ELF-1 (cell line): ENCODE results near the gene RMDN3.

Source experiments
- DNase-seq: peaks from one replicate; pipeline ENCODE4 v3.0.0-alpha.2; 2016; ENCODE audit warnings: low read depth, low spot score

The RMDN3 gene

DNA sequence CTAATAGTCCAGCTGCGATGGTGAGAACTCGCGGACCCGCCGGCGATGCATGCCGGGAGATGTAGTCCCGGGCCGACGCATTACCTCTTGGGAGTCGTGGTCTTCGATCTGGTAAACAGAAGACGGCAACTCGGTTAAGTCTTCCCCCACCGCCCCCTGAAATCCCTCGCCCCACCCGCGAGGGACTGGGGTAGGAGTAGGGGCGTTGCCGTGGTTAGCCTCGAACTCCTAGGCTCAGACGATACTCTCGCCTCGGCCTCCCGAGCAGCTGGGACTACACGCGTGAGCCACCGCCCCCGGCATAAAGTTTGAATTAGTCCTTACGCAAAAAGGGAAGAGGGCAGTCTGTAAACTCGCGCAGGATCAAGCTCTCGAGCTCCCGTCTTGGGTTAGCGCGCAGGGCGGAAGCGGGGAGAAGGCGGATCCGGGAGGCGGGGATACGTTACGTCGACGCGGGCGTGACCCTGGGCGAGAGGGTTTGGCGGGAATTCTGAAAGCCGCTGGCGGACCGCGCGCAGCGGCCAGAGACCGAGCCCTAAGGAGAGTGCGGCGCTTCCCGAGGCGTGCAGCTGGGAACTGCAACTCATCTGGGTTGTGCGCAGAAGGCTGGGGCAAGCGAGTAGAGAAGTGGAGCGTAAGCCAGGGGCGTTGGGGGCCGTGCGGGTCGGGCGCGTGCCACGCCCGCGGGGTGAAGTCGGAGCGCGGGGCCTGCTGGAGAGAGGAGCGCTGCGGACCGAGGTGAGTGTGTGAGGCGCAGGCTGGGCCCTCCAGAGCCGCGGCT lies 60.2 kb downstream of the RMDN3 start, which contains the start of gene RAD51:
Gene RAD51, plus strand, starts transcription at position 487 of the 781 bp plus-strand sequence. CDS start 3,585 bp downstream, outside the sequence.
- peak; percentile 95 for DNase-seq

DNA sequence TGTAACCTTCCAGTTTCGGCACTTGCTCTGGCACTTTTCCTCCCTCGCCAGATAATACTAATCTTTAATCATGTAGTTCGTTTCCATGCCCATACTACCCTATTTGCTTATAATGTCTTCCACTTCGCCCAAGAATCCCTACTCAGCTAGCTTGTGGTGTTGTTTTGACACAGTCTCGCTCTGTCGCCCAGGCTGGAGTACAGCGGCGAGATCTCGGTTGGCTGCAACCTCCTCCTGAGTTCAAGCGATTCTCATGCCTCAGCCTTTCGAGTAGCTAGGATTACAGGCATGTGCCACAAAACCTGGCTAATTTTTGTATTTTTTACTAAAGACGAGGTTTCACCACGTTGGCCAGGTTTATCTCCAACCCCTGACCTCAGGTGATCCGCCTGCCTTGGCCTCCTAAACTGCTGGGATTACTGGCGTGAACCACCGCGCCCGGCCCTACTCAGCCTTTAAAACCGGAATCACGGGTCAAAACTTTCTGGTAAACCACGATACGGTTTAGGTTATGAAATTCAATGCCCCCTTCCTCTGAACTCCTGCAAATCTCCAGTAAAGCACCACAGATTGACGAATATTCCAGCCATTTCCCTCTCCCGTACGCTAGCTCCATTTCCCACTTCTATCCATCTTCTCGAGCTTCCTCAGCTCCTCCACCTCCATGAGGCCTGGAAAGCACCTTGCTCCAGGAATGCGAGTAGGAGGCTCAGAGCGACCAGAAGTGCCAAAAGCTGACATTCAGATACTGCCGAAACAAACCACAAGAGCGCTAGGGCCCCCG lies 61.0 kb downstream of the RMDN3 start:
- peak; percentile 15 for DNase-seq

DNA sequence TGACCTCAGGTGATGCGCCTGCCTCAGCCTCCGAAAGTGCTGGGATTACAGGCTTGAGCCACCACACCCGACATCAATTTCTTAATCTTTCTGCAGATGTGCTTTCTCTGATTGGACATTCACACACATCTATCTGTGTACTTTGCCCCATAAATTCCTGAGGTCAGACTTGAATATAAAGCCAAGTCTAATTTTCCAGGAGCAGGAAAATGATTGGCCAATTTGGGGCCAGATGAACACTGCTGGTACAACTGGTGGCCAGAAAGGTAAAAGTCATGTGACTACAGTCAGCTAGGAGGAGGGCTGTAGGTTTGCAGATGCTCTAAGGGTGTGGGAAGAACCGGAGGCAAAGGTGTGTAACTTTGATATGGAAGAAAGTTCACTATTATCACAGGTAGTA lies 63.3 kb downstream of the RMDN3 start:
- DNase-seq, result no peak

DNA sequence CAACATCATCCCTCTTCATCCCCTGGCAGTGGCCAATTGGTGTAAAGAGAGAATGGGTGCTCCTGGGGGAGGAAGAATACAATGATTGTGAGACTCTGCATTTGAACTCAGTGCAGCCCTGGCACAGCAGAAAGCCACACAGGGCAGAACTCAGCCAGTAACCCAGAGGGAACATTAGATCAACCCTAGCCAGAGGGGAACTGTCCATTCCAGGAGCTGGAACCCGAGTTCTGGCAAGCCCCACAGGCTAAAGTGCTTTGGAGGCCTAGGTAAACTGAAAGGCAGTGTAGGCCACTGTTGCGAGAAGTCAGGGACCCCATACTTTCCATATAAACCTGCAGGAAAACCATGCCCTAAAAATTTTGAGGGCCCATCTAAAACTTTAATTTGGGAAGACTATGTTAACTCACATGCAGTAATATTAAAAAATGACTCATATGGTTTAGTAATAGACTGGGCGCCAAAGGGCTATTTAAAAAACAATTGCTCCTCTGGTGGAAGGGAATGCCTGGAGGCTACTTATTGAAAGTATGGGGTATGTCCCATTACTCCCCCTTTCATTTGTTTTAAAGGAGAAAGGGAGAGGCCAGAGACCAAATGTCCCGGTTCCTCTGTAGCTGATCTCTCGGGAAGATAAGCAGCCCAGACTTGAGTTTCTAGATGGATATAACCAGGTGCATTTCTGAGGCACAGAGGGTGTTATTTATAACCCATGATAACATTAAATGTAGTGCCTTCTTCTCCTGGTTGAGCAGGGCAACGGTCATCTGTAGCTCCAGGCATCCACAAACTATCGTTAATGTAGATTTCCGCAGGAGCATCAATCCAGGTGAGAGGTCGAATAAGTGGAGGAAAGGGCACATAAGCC lies 65.9 kb downstream of the RMDN3 start:
- DNase-seq, result peak; percentile 21
